MCF 10A (cell line): ENCODE measurements around the gene ARHGAP28. TPM values are rescaled to one million over a fixed set of nuclear protein-coding genes. Genes with fewer than 3 reads are reported as not detected.

Experiments used
- BruUV-seq: library from RNA; stranded (reverse); fragments of 400-500 nt; replicated peaks from 2 replicates; lab custom pipeline; 2021; lab: Mats Ljungman, UMichigan
- CTCF ChIA-PET: fragments of 300-600 bp; sonication (Branson Sonifier 250); formaldehyde crosslinking; extraction: SDS; loops from one replicate; lab custom pipeline; 2021; ENCODE audit warnings: antibody characterized with exemption, inconsistent platforms; lab: Yijun Ruan, JAX
- POLR2A ChIA-PET: fragments of 300-600, 350-650 bp; sonication (Branson Sonifier 250); formaldehyde crosslinking; extraction: SDS; loops from one replicate; lab custom pipeline; 2020; ENCODE audit warnings: antibody characterized with exemption, inconsistent platforms; lab: Yijun Ruan, JAX
- DNase-seq: peaks from one replicate; pipeline ENCODE4 v3.0.0-alpha.2; 2018; ENCODE audit not compliant: unreplicated experiment
- H3K27ac Mint-ChIP-seq: one replicate; pipeline ENCODE4 v1.8.0; 2022; ENCODE audit warnings: mild to moderate bottlenecking, low read depth, mixed read lengths; ENCODE audit not compliant: unreplicated experiment
- H3K27me3 Mint-ChIP-seq: one replicate; pipeline ENCODE4 v1.8.0; 2022; ENCODE audit warnings: mixed read lengths; ENCODE audit not compliant: insufficient read depth, unreplicated experiment
- H3K36me3 Mint-ChIP-seq: one replicate; pipeline ENCODE4 v1.8.0; 2022; ENCODE audit warnings: mild to moderate bottlenecking, moderate library complexity, mixed read lengths; ENCODE audit not compliant: insufficient read depth, unreplicated experiment
- H3K4me1 Mint-ChIP-seq: one replicate; pipeline ENCODE4 v1.8.0; 2022; ENCODE audit warnings: mixed read lengths; ENCODE audit not compliant: insufficient read depth, unreplicated experiment
- H3K4me3 Mint-ChIP-seq: one replicate; pipeline ENCODE4 v1.8.0; 2022; ENCODE audit warnings: mild to moderate bottlenecking, moderate library complexity, mixed read lengths; ENCODE audit not compliant: unreplicated experiment
- H3K9me3 Mint-ChIP-seq: one replicate; pipeline ENCODE4 v1.8.0; 2022; ENCODE audit warnings: mixed read lengths; ENCODE audit not compliant: unreplicated experiment
- CTCF ChIP-seq: fragments of 200-600 bp; IDR thresholded peaks from one replicate; pipeline ENCODE4 v1.8.0; 2022; ENCODE audit warnings: antibody characterized with exemption, mild to moderate bottlenecking; ENCODE audit not compliant: unreplicated experiment
- intact Hi-C: fragments of 100-400 bp; cut with micrococcal nuclease; formaldehyde crosslinking; loops from 2 replicates; pipeline ENCODE4 v1.14.1; 2022
- total RNA-seq: library from RNA; stranded (reverse); gene quantifications from 2 replicates; pipeline ENCODE4 v1.2.3, GENCODE V29; 2022

ARHGAP28 gene
- total RNA-seq, 1 experiment from 2014 or later = 3.0 TPM

DNA sequence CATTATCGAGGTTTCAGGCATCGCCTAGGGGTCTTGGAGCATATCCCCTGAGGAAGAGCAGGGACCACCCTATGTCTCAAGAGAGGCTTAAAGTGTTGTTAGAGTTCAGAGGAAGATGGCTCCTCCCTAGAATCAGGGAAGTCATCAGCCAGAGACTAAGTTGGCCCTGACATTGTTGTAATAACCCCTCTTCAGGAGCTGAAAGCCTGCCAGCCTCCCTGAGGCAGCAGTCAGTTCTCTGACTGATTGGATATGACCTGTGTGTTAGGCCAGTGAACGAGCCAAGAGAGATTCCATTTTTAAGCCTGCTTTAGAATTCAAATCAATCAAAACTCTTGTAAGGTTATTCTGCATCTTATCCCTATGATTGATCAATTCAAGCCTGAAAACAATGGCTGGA is 34.9 kb downstream of the ARHGAP28 start:
- Mint-ChIP-seq H3K4me1 (no peaks in the 10 kb centered on the region), H3K4me3 (no peak overlapping the region), H3K27me3 (no peaks in the 10 kb centered on the region), H3K27ac (no peak overlapping the region), H3K36me3 (peaks cover 5% of the 10 kb centered on the region), H3K9me3 (no peaks in the 10 kb centered on the region)
- no peak for DNase-seq
- no peak for TF ChIP-seq CTCF
- intact Hi-C loops = no loop called here
- ChIA-PET CTCF (no interaction called here), POLR2A (no interaction called here)
- BruUV-seq = no TSS peak

GRCh38 chr18:6773777-6774176 is 44.3 kb downstream of the ARHGAP28 start:
- intact Hi-C loops = no loop called here
- ChIA-PET CTCF (no interaction called here), POLR2A (interaction anchor here (0.6 kb wide), 1 partner anchor 43 kb away, joined by 3 read pairs; no protein-coding TSS in a partner anchor)
- no peaks in the 10 kb centered on the region for H3K4me1 Mint-ChIP-seq
- no peak for TF ChIP-seq CTCF
- DNase-seq = no peak
- no peaks in the 10 kb centered on the region for H3K36me3 Mint-ChIP-seq
- no TSS peak for BruUV-seq
- no peak overlapping the region for H3K27ac Mint-ChIP-seq
- no peaks in the 10 kb centered on the region for H3K27me3 Mint-ChIP-seq
- no peak overlapping the region for H3K4me3 Mint-ChIP-seq
- no peaks in the 10 kb centered on the region for H3K9me3 Mint-ChIP-seq

DNA sequence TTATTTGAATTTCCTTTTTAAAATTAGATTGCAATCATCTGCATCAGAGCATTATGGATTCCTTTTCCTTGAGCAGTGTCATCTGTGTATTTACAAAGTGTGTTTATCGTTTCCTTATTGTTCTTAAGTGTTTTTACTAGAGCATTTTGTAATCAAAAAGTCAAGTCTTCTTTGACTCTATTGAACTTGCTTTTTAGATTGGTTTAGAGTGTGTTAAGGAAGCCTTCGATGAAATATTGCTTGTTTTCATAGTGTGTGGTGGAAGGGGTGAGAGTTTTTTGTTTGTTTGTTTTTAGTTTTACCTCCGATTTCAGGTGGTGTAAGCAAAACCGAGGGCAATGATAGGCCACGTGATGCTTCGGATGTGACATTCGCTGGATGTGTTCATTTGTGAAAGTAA is 45.7 kb downstream of the ARHGAP28 start:
- no peak for DNase-seq
- Mint-ChIP-seq H3K36me3 (no peaks in the 10 kb centered on the region), H3K27ac (no peak overlapping the region), H3K4me3 (no peak overlapping the region), H3K27me3 (no peaks in the 10 kb centered on the region), H3K4me1 (no peaks in the 10 kb centered on the region), H3K9me3 (no peaks in the 10 kb centered on the region)
- TF ChIP-seq CTCF = no peak
- POLR2A ChIA-PET = no interaction called here
- BruUV-seq = no TSS peak
- intact Hi-C loops = no loop called here
- CTCF ChIA-PET = no interaction called here

DNA sequence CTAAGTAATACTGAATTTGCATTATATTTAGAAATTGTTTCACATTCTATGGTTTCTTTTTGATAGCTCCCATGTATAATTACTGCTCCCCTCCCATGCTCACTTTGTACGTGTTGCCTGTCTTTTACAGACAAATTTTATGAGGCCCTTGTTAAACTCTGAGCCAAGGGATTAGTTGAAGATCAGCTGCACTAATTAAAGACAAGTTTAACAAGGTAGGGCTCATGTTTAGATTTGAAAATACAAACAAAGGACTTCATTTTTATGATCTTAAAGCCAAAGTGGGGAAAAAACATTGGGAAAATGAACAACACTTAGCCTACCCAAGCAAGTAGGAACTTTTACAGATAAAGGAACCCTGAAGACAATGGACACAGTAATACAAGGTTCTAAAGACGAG is 46.2 kb downstream of the ARHGAP28 start:
- Mint-ChIP-seq H3K36me3 (no peaks in the 10 kb centered on the region), H3K4me1 (no peaks in the 10 kb centered on the region), H3K27ac (no peak overlapping the region), H3K4me3 (no peak overlapping the region), H3K27me3 (no peaks in the 10 kb centered on the region), H3K9me3 (no peaks in the 10 kb centered on the region)
- ChIA-PET POLR2A (no interaction called here), CTCF (no interaction called here)
- intact Hi-C loops = no loop called here
- BruUV-seq = no TSS peak
- DNase-seq = no peak
- no peak for TF ChIP-seq CTCF
